Left ventricle myocardium inferior (tissue), 1 donor: ENCODE results near the gene MED26. TPM values are rescaled to one million over a fixed set of nuclear protein-coding genes. Genes with fewer than 3 reads are reported as not detected.

Experiments
- DNase-seq: peaks from one replicate; pipeline ENCODE4 v3.0.0-alpha.2; 2020
- H3K27ac ChIP-seq: fragments of 200-600 bp; replicated peaks from 2 replicates; pipeline ENCODE4 v1.8.0; 2021
- H3K27me3 ChIP-seq: fragments of 200-600 bp; 2 replicates; pipeline ENCODE4 v1.8.0; 2021; ENCODE audit warnings: low read depth
- H3K36me3 ChIP-seq: fragments of 200-600 bp; 2 replicates; pipeline ENCODE4 v1.8.0; 2021
- H3K4me1 ChIP-seq: fragments of 200-600 bp; 2 replicates; pipeline ENCODE4 v1.8.0; 2021
- H3K4me3 ChIP-seq: fragments of 200-600 bp; 2 replicates; pipeline ENCODE4 v1.8.0; 2021; ENCODE audit warnings: mild to moderate bottlenecking, moderate library complexity
- H3K9me3 ChIP-seq: fragments of 200-600 bp; replicated peaks from 2 replicates; pipeline ENCODE4 v1.8.0; 2021
- intact Hi-C: fragments of 100-400 bp; cut with micrococcal nuclease; formaldehyde crosslinking; loops from one replicate; pipeline ENCODE4 v1.11.0; 2022
- total RNA-seq: library from RNA; stranded (reverse); fragmentation: NEBNext Ultra II Directional; extraction: Animal tissue kit (Norgen Biotek cat#: 25700); gene quantifications from one replicate; pipeline ENCODE4 v1.2.1, GENCODE V29; 2021
- TF ChIP-seq, protein P1 (sequence below): fragments of 200-600 bp; IDR thresholded peaks from 2 replicates; pipeline ENCODE4 v1.8.0; 2021; ENCODE audit warnings: antibody characterized with exemption, mild to moderate bottlenecking, borderline replicate concordance
- donor health status: DM: no; HTN: yes; CAD: no; lungs with severe emphysema.

The MED26 gene
- total RNA-seq, 1 donor from 2014 or later: 4.0 TPM

- peak; percentile 46 for DNase-seq
- Histone ChIP-seq H3K4me3 (no peak overlapping the region), H3K27me3 (no peaks in the 10 kb centered on the region), H3K36me3 (peaks cover 24% of the 10 kb centered on the region), H3K9me3 (no peaks in the 10 kb centered on the region), H3K27ac (peak overlapping the region; percentile 72), H3K4me1 (peaks cover 90% of the 10 kb centered on the region)
- intact Hi-C loops: no loop called here
- TF ChIP-seq, protein P1, sequence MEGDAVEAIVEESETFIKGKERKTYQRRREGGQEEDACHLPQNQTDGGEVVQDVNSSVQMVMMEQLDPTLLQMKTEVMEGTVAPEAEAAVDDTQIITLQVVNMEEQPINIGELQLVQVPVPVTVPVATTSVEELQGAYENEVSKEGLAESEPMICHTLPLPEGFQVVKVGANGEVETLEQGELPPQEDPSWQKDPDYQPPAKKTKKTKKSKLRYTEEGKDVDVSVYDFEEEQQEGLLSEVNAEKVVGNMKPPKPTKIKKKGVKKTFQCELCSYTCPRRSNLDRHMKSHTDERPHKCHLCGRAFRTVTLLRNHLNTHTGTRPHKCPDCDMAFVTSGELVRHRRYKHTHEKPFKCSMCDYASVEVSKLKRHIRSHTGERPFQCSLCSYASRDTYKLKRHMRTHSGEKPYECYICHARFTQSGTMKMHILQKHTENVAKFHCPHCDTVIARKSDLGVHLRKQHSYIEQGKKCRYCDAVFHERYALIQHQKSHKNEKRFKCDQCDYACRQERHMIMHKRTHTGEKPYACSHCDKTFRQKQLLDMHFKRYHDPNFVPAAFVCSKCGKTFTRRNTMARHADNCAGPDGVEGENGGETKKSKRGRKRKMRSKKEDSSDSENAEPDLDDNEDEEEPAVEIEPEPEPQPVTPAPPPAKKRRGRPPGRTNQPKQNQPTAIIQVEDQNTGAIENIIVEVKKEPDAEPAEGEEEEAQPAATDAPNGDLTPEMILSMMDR: no peak
These were observed 46.6 kb downstream of the MED26 start for GRCh38 chr19:16581145-16581970.

- Histone ChIP-seq H3K27me3 (no peaks in the 10 kb centered on the region), H3K4me1 (peaks cover 76% of the 10 kb centered on the region), H3K27ac (no peak overlapping the region), H3K9me3 (no peaks in the 10 kb centered on the region), H3K36me3 (peaks cover 40% of the 10 kb centered on the region), H3K4me3 (no peak overlapping the region)
- no peak for DNase-seq
- intact Hi-C loops: no loop called here
- TF ChIP-seq, protein P1: no peak
These were observed 48.6 kb downstream of the MED26 start for GRCh38 chr19:16579381-16579780.

DNA sequence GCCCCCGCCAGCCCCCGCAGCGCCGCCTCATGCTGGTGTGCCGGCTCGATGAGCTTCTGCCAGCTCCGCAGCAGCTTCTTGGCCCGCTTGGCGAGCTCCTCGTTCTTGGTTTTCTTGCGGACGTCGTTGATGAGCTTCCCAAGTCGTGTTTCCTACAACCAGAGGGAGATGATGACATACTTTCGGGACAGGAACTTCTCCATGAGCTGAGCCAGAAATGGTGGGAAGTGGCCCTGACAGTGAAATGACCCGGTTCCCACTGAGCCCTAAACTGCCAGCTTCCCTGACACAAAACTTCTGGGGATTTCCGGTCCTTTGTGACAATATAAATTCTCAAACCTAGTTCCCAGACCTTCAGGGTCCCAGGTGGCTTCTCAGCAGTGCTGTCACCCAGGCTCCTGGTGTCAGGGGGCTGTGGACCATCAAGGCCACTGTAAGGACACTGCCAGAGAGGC, 50.4 kb downstream of the MED26 start:
- TF ChIP-seq, protein P1: no peak
- Histone ChIP-seq H3K9me3 (no peaks in the 10 kb centered on the region), H3K4me1 (peaks cover 76% of the 10 kb centered on the region), H3K27ac (peak overlapping the region; percentile 27), H3K36me3 (peaks cover 40% of the 10 kb centered on the region), H3K27me3 (no peaks in the 10 kb centered on the region), H3K4me3 (no peak overlapping the region)
- intact Hi-C loops: no loop called here
- DNase-seq: no peak

GRCh38 chr19:16576690-16577530, 51.1 kb downstream of the MED26 start:
- intact Hi-C loops: no loop called here
- Histone ChIP-seq H3K27me3 (no peaks in the 10 kb centered on the region), H3K4me3 (no peak overlapping the region), H3K27ac (peak overlapping the region; percentile 27), H3K36me3 (peaks cover 40% of the 10 kb centered on the region), H3K4me1 (peaks cover 72% of the 10 kb centered on the region), H3K9me3 (no peaks in the 10 kb centered on the region)
- no peak for DNase-seq
- TF ChIP-seq, protein P1: no peak

GRCh38 chr19:16575861-16576689, 51.9 kb downstream of the MED26 start:
- no peak for DNase-seq
- Histone ChIP-seq H3K27ac (no peak overlapping the region), H3K4me1 (peaks cover 72% of the 10 kb centered on the region)

More at GRCh38 chr19:16575861-16576689, 51.9 kb downstream of the MED26 start:
- TF ChIP-seq, protein P1: no peak
- no peak overlapping the region for H3K4me3 ChIP-seq
- peaks cover 40% of the 10 kb centered on the region for H3K36me3 ChIP-seq
- H3K9me3 ChIP-seq: no peaks in the 10 kb centered on the region
- intact Hi-C loops: no loop called here
- no peaks in the 10 kb centered on the region for H3K27me3 ChIP-seq
